ENCODE measurements around the gene CCNT1. TPM values are rescaled to one million over a fixed set of nuclear protein-coding genes. Genes with fewer than 3 reads are reported as not detected.

Gene CCNT1
- total and polyA plus RNA-seq, 12 donors, result 2.7 to 27.2 (median 22.5) TPM

DNA sequence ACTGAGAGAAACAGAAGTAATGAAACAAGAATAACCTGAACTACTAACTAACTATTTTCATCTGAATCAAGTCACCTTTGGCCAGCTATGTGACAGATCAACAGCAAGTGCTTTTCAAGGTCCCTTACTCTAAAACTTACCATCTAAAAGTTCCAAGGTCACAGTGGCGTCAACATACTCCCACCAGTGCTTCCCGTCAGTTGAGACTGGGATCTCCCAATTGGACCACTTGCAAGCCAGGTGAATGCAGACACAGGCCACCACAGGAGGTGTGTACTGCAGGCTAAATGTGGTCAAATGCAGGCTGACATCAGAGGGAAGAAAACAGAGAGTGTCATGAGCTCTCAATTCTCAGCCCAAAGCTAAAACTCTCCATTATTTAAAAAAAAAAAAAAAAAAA is 20.6 kb downstream of the CCNT1 start:
- DNase-seq (no peak), ATAC-seq (no peak)
- Histone ChIP-seq H3K36me3 (peaks cover 0 to 99% (median 54%) of the 10 kb centered on the region in 9 donors), H3K4me1 (peaks cover 0 to 21% (median 14%) of the 10 kb centered on the region in 9 donors), H3K27ac (no peak overlapping the region), H3K4me3 (no peak overlapping the region), H3K27me3 (no peaks in the 10 kb centered on the region), H3K9me3 (no peaks in the 10 kb centered on the region)
- intact Hi-C loops (cut with DNase I), result no loop called here
- 93 to 94% methylated on average over 2 of the region's 2 CpGs for WGBS, 2 donors
- TF ChIP-seq, protein P1, sequence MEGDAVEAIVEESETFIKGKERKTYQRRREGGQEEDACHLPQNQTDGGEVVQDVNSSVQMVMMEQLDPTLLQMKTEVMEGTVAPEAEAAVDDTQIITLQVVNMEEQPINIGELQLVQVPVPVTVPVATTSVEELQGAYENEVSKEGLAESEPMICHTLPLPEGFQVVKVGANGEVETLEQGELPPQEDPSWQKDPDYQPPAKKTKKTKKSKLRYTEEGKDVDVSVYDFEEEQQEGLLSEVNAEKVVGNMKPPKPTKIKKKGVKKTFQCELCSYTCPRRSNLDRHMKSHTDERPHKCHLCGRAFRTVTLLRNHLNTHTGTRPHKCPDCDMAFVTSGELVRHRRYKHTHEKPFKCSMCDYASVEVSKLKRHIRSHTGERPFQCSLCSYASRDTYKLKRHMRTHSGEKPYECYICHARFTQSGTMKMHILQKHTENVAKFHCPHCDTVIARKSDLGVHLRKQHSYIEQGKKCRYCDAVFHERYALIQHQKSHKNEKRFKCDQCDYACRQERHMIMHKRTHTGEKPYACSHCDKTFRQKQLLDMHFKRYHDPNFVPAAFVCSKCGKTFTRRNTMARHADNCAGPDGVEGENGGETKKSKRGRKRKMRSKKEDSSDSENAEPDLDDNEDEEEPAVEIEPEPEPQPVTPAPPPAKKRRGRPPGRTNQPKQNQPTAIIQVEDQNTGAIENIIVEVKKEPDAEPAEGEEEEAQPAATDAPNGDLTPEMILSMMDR (IDR thresholded peaks at IDR 0.05), result no peak

DNA sequence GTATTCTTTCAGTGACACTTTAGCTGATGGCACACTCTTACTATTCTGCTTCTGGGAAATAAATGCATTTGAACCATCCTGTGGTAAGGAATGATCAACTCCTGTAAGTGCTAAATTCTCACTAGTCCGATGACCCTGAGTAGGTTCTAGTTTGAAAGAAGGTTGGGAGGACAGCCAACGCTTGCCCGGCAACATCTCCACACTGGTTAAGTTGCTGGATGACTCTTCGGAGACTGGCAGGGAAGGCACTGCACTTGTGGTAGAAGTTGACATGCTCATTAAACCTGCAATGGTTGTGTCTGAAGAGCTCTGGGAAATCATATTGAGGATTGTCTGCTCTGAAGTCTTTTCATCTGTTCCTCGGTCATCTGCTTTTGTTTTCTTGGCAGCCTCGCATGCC is 22.5 kb downstream of the CCNT1 start:
- H3K27ac ChIP-seq, result no peak overlapping the region
- peaks cover 0 to 31% (median 15%) of the 10 kb centered on the region in 9 donors for H3K4me1 ChIP-seq
- no peaks in the 10 kb centered on the region for H3K27me3 ChIP-seq
- DNase-seq (no peak), ATAC-seq (no peak)
- intact Hi-C loops (cut with DNase I), result no loop called here
- no peaks in the 10 kb centered on the region for H3K9me3 ChIP-seq
- peaks cover 0 to 99% (median 45%) of the 10 kb centered on the region in 9 donors for H3K36me3 ChIP-seq
- TF ChIP-seq, protein P1 (IDR thresholded peaks at IDR 0.05), result no peak
- H3K4me3 ChIP-seq, result no peak overlapping the region
- 91% methylated on average over 6 of the region's 6 CpGs for WGBS, 2 donors

DNA sequence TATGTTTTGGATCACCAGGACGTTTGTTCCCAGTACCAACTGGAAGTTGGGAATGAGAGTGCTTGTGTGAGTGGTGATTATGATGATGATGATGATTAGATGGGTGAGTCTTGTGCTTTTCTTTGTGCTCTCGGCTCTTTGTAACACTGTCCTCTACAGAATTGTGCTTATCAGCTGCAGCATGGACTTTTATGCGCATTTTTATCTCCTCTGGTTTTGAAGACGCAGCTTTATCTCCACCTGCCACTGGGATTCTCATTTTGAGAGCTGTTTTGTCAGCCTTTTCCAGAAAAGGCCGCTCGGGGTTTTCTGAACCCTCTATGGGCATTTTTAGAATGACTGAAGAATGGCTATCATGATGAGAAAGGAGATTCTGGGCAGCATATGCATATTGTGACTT is 22.9 kb downstream of the CCNT1 start:
- no peak for ATAC-seq
- Histone ChIP-seq H3K4me3 (no peak overlapping the region), H3K27me3 (no peaks in the 10 kb centered on the region), H3K36me3 (peaks cover 0 to 99% (median 45%) of the 10 kb centered on the region in 9 donors), H3K4me1 (peaks cover 0 to 31% (median 15%) of the 10 kb centered on the region in 9 donors), H3K9me3 (no peaks in the 10 kb centered on the region), H3K27ac (no peak overlapping the region)
- 87 to 92% methylated on average over 6 of the region's 6 CpGs for WGBS, 2 donors
- TF ChIP-seq, protein P1 (IDR thresholded peaks at IDR 0.05), result no peak
- intact Hi-C loops (cut with DNase I), result no loop called here
- no peak for DNase-seq

DNA sequence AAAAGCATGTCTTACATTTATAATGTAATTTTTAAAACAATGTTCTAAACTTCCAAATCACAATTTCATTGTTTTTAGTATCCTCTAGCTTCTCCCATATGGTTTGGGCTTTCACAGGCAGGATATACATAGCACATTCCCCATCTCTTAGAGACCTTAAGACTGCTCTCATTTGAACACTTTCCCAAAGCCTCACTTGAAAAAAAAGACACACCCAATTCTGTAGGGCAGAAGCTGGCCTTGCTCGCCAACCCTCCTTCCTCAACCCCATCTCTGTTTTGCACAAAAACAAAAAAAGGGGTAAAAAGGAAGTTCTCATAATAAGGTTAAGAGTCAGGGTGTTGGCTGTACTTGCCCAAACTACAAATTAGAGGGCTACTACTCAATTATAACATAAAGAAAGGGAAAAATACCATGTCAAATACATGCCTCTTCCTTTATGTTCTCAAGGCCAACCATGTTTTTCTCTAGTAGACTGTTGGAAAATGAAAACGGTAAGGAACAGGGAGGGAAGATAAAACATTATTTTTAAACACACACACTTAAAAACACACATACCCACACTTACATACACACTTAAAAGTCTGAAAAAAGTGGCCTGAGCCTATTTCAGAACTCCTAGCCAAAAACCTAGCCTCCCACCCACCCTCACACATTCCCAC is 24.6 kb downstream of the CCNT1 start:
- WGBS, 2 donors, result 47 to 48% methylated on average over 2 of the region's 2 CpGs
- Histone ChIP-seq H3K4me1 (peaks cover 0 to 31% (median 15%) of the 10 kb centered on the region in 9 donors), H3K36me3 (peaks cover 0 to 99% (median 38%) of the 10 kb centered on the region in 9 donors), H3K4me3 (no peak overlapping the region), H3K27ac (peak overlapping the region in 6 of 10 donors; percentile 9 to 45 (median 18)), H3K27me3 (no peaks in the 10 kb centered on the region), H3K9me3 (no peaks in the 10 kb centered on the region)
- ATAC-seq, result peak in 2 of 8 donors; percentile 29 to 35
- DNase-seq, result no peak
- TF ChIP-seq, protein P1 (IDR thresholded peaks at IDR 0.05), result no peak
- intact Hi-C loops (cut with DNase I), result no loop called here
